RKO (cell line): ENCODE results near the gene KRT77.

Experiments
- DNase-seq: peaks from one replicate; pipeline ENCODE4 v3.0.0-alpha.2; 2016; ENCODE audit warnings: low spot score

Gene KRT77

GRCh38 chr12:52691841-52692150, 11.5 kb downstream of the KRT77 start:
- no peak for DNase-seq

- DNase-seq = no peak
Measured at GRCh38 chr12:52691076-52691840, 12.1 kb downstream of the KRT77 start.

- no peak for DNase-seq
Measured at GRCh38 chr12:52690351-52691075, 12.8 kb downstream of the KRT77 start.

- DNase-seq = no peak
Measured at GRCh38 chr12:52689936-52690335, 13.4 kb downstream of the KRT77 start.

- DNase-seq = no peak
Measured at GRCh38 chr12:52689239-52689638, 14.1 kb downstream of the KRT77 start.

- no peak for DNase-seq
Measured at GRCh38 chr12:52688481-52688880, 14.8 kb downstream of the KRT77 start.

GRCh38 chr12:52687497-52688385, 15.6 kb downstream of the KRT77 start:
- no peak for DNase-seq

GRCh38 chr12:52686756-52687487, 16.4 kb downstream of the KRT77 start:
- DNase-seq = no peak

- DNase-seq = no peak
Measured at GRCh38 chr12:52686063-52686462, 17.3 kb downstream of the KRT77 start.

GRCh38 chr12:52685406-52685890, 17.9 kb downstream of the KRT77 start:
- no peak for DNase-seq

GRCh38 chr12:52684431-52684830, 18.9 kb downstream of the KRT77 start:
- no peak for DNase-seq

- no peak for DNase-seq
Measured at GRCh38 chr12:52683575-52684300, 19.6 kb downstream of the KRT77 start.

- DNase-seq = no peak
Measured at GRCh38 chr12:52682938-52683574, 20.3 kb downstream of the KRT77 start.

GRCh38 chr12:52682381-52682660, 21.0 kb downstream of the KRT77 start:
- no peak for DNase-seq

GRCh38 chr12:52681526-52682380, 21.6 kb downstream of the KRT77 start:
- no peak for DNase-seq

- no peak for DNase-seq
Measured at GRCh38 chr12:52680363-52680762, 23.0 kb downstream of the KRT77 start, which contains the start of gene KRT1. Gene KRT1 (minus strand): TSS chr12:52680407. CDS start chr12:52680348, 59 bp downstream.

- no peak for DNase-seq
Measured at GRCh38 chr12:52679875-52680274, 23.4 kb downstream of the KRT77 start.

GRCh38 chr12:52677671-52678070, 25.7 kb downstream of the KRT77 start:
- no peak for DNase-seq

GRCh38 chr12:52677126-52677525, 26.2 kb downstream of the KRT77 start:
- no peak for DNase-seq

- DNase-seq = no peak
Measured at GRCh38 chr12:52676163-52676562, 27.2 kb downstream of the KRT77 start.
